Measurements from ENCODE around the gene GPR61. TPM values are rescaled to one million over a fixed set of nuclear protein-coding genes. Genes with fewer than 3 reads are reported as not detected.

The GPR61 gene
- total RNA-seq, 1 donor from 2014 or later: not detected

DNA sequence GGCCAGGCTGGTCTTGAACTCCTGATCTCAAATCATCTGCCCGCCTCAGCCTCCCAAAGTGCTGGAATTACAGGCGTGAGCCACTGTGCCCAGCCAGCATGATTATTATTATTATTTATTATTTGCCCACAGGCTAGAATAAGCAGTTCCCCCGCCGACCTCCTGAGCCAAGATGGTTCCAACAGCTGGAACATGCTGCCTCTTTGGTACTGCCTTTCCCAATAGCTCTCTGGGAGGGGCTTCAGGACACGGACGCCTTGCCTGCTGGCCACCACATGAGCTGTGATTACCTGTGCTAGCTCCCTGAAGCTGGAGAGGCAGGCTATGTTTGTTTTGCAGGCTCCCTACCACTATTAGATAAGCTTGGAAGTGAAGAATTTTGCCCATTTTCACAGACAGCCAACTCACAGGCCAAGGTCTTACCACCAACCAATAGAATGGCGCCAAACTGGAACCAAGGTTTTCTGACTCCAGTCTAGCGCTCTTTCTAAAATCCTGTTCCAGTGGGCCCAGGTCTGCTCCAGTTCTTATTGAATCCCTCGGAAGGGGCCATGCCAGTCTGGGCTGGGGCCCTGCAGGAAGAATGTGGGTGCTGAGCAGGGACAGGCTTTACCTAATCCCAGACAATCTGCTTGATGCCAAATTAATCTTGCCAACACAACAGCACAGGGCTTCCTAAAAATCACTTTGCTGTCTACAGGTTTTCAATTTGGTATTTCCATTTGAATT lies 2.1 kb upstream of the GPR61 start:
- TF ChIP-seq, protein P1, sequence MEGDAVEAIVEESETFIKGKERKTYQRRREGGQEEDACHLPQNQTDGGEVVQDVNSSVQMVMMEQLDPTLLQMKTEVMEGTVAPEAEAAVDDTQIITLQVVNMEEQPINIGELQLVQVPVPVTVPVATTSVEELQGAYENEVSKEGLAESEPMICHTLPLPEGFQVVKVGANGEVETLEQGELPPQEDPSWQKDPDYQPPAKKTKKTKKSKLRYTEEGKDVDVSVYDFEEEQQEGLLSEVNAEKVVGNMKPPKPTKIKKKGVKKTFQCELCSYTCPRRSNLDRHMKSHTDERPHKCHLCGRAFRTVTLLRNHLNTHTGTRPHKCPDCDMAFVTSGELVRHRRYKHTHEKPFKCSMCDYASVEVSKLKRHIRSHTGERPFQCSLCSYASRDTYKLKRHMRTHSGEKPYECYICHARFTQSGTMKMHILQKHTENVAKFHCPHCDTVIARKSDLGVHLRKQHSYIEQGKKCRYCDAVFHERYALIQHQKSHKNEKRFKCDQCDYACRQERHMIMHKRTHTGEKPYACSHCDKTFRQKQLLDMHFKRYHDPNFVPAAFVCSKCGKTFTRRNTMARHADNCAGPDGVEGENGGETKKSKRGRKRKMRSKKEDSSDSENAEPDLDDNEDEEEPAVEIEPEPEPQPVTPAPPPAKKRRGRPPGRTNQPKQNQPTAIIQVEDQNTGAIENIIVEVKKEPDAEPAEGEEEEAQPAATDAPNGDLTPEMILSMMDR (IDR thresholded peaks at IDR 0.05; ENCODE audit: unreplicated experiment): no peak
- Mint-ChIP-seq H3K4me3 (ENCODE audit: unreplicated experiment) (no peak overlapping the region), H3K27ac (ENCODE audit: unreplicated experiment) (no peak overlapping the region), H3K36me3 (ENCODE audit: low read depth, unreplicated experiment) (no peaks in the 10 kb centered on the region), H3K4me1 (ENCODE audit: unreplicated experiment) (peaks cover 2% of the 10 kb centered on the region), H3K27me3 (ENCODE audit: unreplicated experiment) (peaks cover 9% of the 10 kb centered on the region), H3K9me3 (ENCODE audit: unreplicated experiment) (no peaks in the 10 kb centered on the region)
- DNase-seq (ENCODE audit: low spot score): no peak

DNA sequence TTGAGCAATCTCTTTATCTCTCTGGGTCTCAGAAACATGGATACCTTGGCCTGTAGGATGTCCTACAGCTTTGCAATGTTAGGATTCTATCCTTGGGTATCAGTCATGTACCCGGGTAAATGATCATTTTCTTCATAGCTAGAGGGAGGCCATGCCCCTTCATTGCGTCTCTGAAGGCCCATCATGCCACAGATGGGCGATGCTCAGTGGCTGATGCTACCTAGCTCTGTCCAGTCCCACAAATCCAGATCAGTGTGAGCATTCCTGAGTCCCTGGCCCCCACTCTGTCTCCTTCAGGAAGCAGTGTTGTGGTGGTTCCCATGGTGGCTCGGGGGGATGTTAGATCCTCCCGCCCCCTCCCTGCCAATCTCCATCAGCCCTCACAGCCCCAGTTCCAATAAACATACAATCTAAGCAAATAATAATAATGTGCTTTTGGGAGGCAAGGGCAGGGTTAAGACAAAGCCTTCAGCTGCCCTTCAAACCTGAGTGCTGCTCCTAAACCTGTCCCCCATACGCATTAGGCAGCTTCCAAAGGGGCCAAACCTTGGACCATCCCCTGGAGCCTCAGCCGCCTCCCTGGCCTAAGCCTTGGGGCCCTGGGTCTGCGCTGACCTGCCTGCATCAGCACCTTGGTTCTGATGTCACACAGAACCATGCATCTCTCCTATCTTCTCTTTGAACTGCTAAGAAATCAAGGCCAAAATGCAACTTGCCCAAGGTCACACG lies 681 bp upstream of the GPR61 start:
- TF ChIP-seq, protein P1 (IDR thresholded peaks at IDR 0.05; ENCODE audit: unreplicated experiment): no peak
- no peaks in the 10 kb centered on the region for H3K36me3 Mint-ChIP-seq (ENCODE audit: low read depth, unreplicated experiment)
- no peak overlapping the region for H3K27ac Mint-ChIP-seq (ENCODE audit: unreplicated experiment)
- H3K4me3 Mint-ChIP-seq (ENCODE audit: unreplicated experiment): no peak overlapping the region
- H3K27me3 Mint-ChIP-seq (ENCODE audit: unreplicated experiment): peaks cover 7% of the 10 kb centered on the region
- no peaks in the 10 kb centered on the region for H3K9me3 Mint-ChIP-seq (ENCODE audit: unreplicated experiment)
- H3K4me1 Mint-ChIP-seq (ENCODE audit: unreplicated experiment): peaks cover 4% of the 10 kb centered on the region
- DNase-seq (ENCODE audit: low spot score): no peak

DNA sequence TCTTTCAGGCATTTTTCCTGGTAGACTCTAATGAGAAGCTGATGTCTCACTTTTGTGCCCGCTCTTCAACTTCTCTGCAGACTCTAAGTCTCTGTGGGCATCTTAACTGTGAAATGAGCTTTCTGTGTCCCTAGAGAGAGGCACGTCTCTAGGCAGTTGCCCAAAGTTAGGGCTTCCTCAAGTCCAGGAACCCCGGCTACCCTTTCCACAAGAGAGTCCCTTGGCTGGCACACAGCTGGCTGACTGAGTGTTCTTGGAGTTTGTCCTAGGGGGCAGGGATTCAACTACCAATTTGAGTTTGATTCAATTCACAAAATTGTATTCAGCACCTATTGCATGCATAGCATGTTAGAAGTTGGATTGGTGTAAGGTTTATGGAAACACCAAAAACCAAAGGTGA lies 1.4 kb downstream of the GPR61 start:
- H3K36me3 Mint-ChIP-seq (ENCODE audit: low read depth, unreplicated experiment): no peaks in the 10 kb centered on the region
- peaks cover 9% of the 10 kb centered on the region for H3K4me1 Mint-ChIP-seq (ENCODE audit: unreplicated experiment)
- no peak for DNase-seq (ENCODE audit: low spot score)
- H3K27me3 Mint-ChIP-seq (ENCODE audit: unreplicated experiment): peaks cover 5% of the 10 kb centered on the region
- H3K27ac Mint-ChIP-seq (ENCODE audit: unreplicated experiment): no peak overlapping the region
- no peaks in the 10 kb centered on the region for H3K9me3 Mint-ChIP-seq (ENCODE audit: unreplicated experiment)
- H3K4me3 Mint-ChIP-seq (ENCODE audit: unreplicated experiment): no peak overlapping the region
- TF ChIP-seq, protein P1 (IDR thresholded peaks at IDR 0.05; ENCODE audit: unreplicated experiment): no peak

DNA sequence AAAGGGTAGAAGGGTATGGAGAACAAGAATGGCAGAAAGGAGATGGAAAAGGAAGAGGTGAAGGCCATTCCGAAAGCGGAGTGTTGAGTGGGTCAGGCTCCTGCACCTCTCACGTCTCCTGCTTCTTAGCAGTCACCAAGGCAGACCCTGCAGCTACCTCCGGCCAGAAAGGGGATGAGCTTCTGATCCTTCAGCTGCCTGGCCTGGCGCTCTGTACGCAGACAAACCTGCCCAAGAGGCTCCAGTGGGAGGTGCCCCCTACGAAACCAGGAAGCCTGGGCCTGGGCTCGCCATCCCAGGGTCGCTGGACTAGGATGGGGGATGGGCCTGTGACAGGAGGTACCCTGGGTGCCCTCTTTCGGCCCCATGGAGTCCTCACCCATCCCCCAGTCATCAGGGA lies 3.0 kb downstream of the GPR61 start:
- peaks cover 22% of the 10 kb centered on the region for H3K4me1 Mint-ChIP-seq (ENCODE audit: unreplicated experiment)
- TF ChIP-seq, protein P1 (IDR thresholded peaks at IDR 0.05; ENCODE audit: unreplicated experiment): no peak
- no peak overlapping the region for H3K27ac Mint-ChIP-seq (ENCODE audit: unreplicated experiment)
- H3K27me3 Mint-ChIP-seq (ENCODE audit: unreplicated experiment): peaks cover 5% of the 10 kb centered on the region
- H3K4me3 Mint-ChIP-seq (ENCODE audit: unreplicated experiment): no peak overlapping the region
- no peak for DNase-seq (ENCODE audit: low spot score)
- peaks cover 2% of the 10 kb centered on the region for H3K36me3 Mint-ChIP-seq (ENCODE audit: low read depth, unreplicated experiment)
- H3K9me3 Mint-ChIP-seq (ENCODE audit: unreplicated experiment): no peaks in the 10 kb centered on the region
